Trophoblast cell (in vitro differentiated cells and primary cell): ENCODE data around the gene PIP4K2C.
A peak's percentile ranks its signal among the peaks of the same experiment; 100 is the strongest.

ENCODE experiments used
- DNase-seq, 2 donors: peaks; one replicate each; pipeline ENCODE4 v3.0.0-alpha.2; 2016
- H2AFZ ChIP-seq: 2 replicates; pipeline ENCODE4 v1.6.1; 2013; ENCODE audit warnings: low read length, moderate library complexity, mild to moderate bottlenecking; ENCODE audit not compliant: insufficient read depth, poor library complexity
- H2AK5ac ChIP-seq: 2 replicates; pipeline ENCODE4 v1.6.1; 2013; ENCODE audit warnings: mild to moderate bottlenecking, low read length
- H2BK120ac ChIP-seq: 2 replicates; pipeline ENCODE4 v1.6.1; 2013; ENCODE audit warnings: low read length, mild to moderate bottlenecking, moderate library complexity; ENCODE audit not compliant: insufficient read depth, poor library complexity
- H2BK12ac ChIP-seq: 2 replicates; pipeline ENCODE4 v1.6.1; 2013; ENCODE audit warnings: mild to moderate bottlenecking, low read length, moderate library complexity
- H2BK5ac ChIP-seq: 2 replicates; pipeline ENCODE4 v1.6.1; 2013; ENCODE audit warnings: low read length, low read depth, moderate library complexity, mild to moderate bottlenecking; ENCODE audit not compliant: poor library complexity
- H3K14ac ChIP-seq: 2 replicates; pipeline ENCODE4 v1.6.1; 2013; ENCODE audit warnings: mild to moderate bottlenecking, low read length
- H3K18ac ChIP-seq: 2 replicates; pipeline ENCODE4 v1.6.1; 2013; ENCODE audit warnings: mild to moderate bottlenecking, low read length
- H3K23ac ChIP-seq: 2 replicates; pipeline ENCODE4 v1.6.1; 2013; ENCODE audit warnings: low read length
- H3K27ac ChIP-seq: 2 replicates; pipeline ENCODE4 v1.5.1; 2013; ENCODE audit warnings: low read depth, mild to moderate bottlenecking, inconsistent platforms, low read length, moderate library complexity
- H3K27me3 ChIP-seq: 2 replicates; pipeline ENCODE4 v1.6.1; 2013; ENCODE audit warnings: inconsistent platforms, mild to moderate bottlenecking, low read length, moderate library complexity; ENCODE audit not compliant: insufficient read depth
- H3K36me3 ChIP-seq, 2 experiments: 1 replicate in 1 of 2; 2 replicates in 1 of 2; pipeline ENCODE4 v1.6.1; 2013; ENCODE audit warnings: low read length in 2 of 2, mild to moderate bottlenecking in 2 of 2, moderate library complexity in 1 of 2; ENCODE audit not compliant: insufficient read depth in 2 of 2, control insufficient read depth in 1 of 2
- H3K4ac ChIP-seq: 2 replicates; pipeline ENCODE4 v1.6.1; 2013; ENCODE audit warnings: low read depth, mild to moderate bottlenecking, low read length, moderate library complexity
- H3K4me1 ChIP-seq, 2 experiments: 1 replicate in 1 of 2; 2 replicates in 1 of 2; pipeline ENCODE4 v1.6.1; 2013; ENCODE audit warnings: low read length in 2 of 2, mild to moderate bottlenecking in 2 of 2, moderate library complexity in 1 of 2; ENCODE audit not compliant: insufficient read depth in 2 of 2, control insufficient read depth in 1 of 2
- H3K4me2 ChIP-seq: 2 replicates; pipeline ENCODE4 v1.6.1; 2013; ENCODE audit warnings: inconsistent platforms, mild to moderate bottlenecking, low read length, moderate library complexity
- H3K4me3 ChIP-seq: 2 replicates; pipeline ENCODE4 v1.5.1; 2013; ENCODE audit warnings: mild to moderate bottlenecking, low read depth, low read length, inconsistent platforms
- H3K79me1 ChIP-seq: one replicate; pipeline ENCODE4 v1.6.1; 2013; ENCODE audit warnings: low read length
- H3K79me2 ChIP-seq: 2 replicates; pipeline ENCODE4 v1.6.1; 2013; ENCODE audit warnings: low read length, mild to moderate bottlenecking; ENCODE audit not compliant: control insufficient read depth, insufficient read depth, poor library complexity
- H3K9ac ChIP-seq: 2 replicates; pipeline ENCODE4 v1.6.1; 2013; ENCODE audit warnings: mild to moderate bottlenecking, low read length
- H3K9me3 ChIP-seq: 2 replicates; pipeline ENCODE4 v1.6.1; 2013; ENCODE audit warnings: low read depth, mild to moderate bottlenecking, control low read depth, inconsistent platforms, low read length; ENCODE audit not compliant: insufficient read depth
- H4K12ac ChIP-seq: 2 replicates; pipeline ENCODE4 v1.6.1; 2013; ENCODE audit warnings: low read depth, mild to moderate bottlenecking, low read length, moderate library complexity
- H4K8ac ChIP-seq: 2 replicates; pipeline ENCODE4 v1.6.1; 2013; ENCODE audit warnings: low read depth, mild to moderate bottlenecking, low read length, moderate library complexity
- H4K91ac ChIP-seq: one replicate; pipeline ENCODE4 v1.6.1; 2013; ENCODE audit warnings: low read depth, mild to moderate bottlenecking, low read length, moderate library complexity
- WGBS: extraction: QIAGEN DNeasy Blood & Tissue Kit; methylation state at CpG from one replicate; pipeline ENCODE4 v1.1.7; 2013; ENCODE audit warnings: missing lambda C conversion rate; ENCODE audit not compliant: insufficient read length, insufficient coverage; ENCODE audit errors: extremely low coverage; 5-methylcytosine and 5-hydroxymethylcytosine counted together

Gene PIP4K2C

DNA sequence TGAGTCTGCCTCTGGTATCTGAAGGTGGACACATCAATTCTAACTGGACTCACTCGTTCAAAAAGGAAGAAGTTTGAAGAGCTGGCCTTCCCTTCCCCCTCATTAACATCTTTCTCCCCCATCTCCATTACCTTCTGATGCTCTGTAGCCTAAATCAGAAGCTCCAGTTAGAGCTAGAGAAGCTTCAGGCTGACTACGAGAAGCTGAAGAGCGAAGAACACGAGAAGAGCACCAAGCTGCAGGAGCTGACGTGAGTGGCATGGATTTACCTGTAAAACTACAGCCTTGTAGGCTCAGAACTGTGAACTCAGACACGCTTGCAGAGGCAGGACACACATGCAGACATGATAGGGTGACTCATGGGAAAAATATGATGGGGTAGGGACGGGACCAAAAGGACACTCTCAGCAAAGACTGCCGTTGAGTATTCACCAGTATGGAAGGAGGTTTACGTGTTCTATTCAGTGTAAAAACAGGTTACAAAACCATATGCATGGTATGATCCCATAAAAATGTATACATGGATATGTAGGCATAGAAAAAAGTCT, 14.3 kb upstream of the PIP4K2C start:
- H3K27ac ChIP-seq, result no peak overlapping the region
- no CpG with 5 or more reads among the region's 9 CpGs for WGBS

DNA sequence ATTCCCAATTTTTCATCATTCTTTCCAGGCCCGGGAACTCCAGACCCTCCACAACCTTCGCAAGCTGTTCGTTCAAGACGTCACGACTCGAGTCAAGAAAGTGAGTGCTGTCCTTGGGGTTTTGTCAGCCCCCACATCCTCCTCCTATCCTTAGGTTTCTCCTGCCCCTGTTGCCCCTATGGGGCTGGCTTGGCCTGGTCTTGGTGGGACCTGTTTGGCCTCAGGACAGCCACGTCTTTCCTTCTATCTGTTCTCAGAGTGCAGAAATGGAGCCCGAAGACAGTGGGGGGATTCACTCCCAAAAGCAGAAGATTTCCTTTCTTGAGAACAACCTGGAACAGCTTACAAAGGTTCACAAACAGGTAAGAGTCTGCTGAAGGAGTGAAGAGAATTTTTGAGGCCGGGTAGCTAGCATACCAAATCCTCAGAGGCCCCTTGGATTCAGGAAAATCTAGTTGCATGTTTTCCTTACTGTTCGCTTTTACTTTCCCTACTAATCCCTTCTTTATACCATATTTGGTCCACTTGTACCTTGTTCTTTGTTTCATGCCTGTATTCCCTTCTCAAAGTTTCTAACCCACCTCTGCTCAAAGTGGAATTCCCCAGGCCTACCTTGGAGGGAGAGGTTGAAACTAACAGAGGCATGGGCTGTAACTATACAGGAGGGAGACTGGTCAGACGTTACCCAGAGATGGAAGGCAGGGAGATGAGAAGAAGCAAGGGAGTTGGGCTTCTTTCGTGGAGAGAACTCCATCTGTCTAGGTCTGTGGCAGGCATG, 12.8 kb upstream of the PIP4K2C start:
- no peak for DNase-seq
- Histone ChIP-seq H3K14ac (no peak overlapping the region), H3K23ac (no peak overlapping the region), H3K4me3 (no peak overlapping the region), H4K12ac (no peak overlapping the region), H3K4ac (no peak overlapping the region), H2AFZ (no peak overlapping the region), H2BK5ac (no peak overlapping the region), H2BK120ac (no peak overlapping the region), H2AK5ac (no peak overlapping the region), H3K27ac (no peak overlapping the region), H3K36me3 (no peaks in the 10 kb centered on the region), H3K9ac (no peak overlapping the region), H4K8ac (no peak overlapping the region), H3K79me1 (no peaks in the 10 kb centered on the region), H2BK12ac (no peak overlapping the region), H3K79me2 (no peaks in the 10 kb centered on the region), H3K4me1 (no peaks in the 10 kb centered on the region), H3K27me3 (no peaks in the 10 kb centered on the region), H3K9me3 (no peaks in the 10 kb centered on the region), H3K4me2 (no peak overlapping the region), H4K91ac (no peak overlapping the region), H3K18ac (no peak overlapping the region)
- WGBS, result no CpG with 5 or more reads among the region's 12 CpGs

More for the DNA sequence above, 14.3 kb upstream of the PIP4K2C start:
- H3K36me3 ChIP-seq, result no peaks in the 10 kb centered on the region
- no peak overlapping the region for H2AFZ ChIP-seq
- no peak overlapping the region for H3K9ac ChIP-seq
- DNase-seq, result peak in 1 of 2 donors; percentile 24
- no peak overlapping the region for H4K12ac ChIP-seq
- H2BK120ac ChIP-seq, result no peak overlapping the region
- H3K14ac ChIP-seq, result no peak overlapping the region
- H3K4me2 ChIP-seq, result no peak overlapping the region
- H2AK5ac ChIP-seq, result no peak overlapping the region
- no peak overlapping the region for H3K4ac ChIP-seq
- H3K18ac ChIP-seq, result no peak overlapping the region
- H3K4me1 ChIP-seq, result no peaks in the 10 kb centered on the region
- H3K23ac ChIP-seq, result no peak overlapping the region
- H3K79me1 ChIP-seq, result no peaks in the 10 kb centered on the region
- H3K79me2 ChIP-seq, result no peaks in the 10 kb centered on the region
- no peaks in the 10 kb centered on the region for H3K27me3 ChIP-seq
- H2BK12ac ChIP-seq, result no peak overlapping the region
- peaks cover 3% of the 10 kb centered on the region for H3K9me3 ChIP-seq
- no peak overlapping the region for H4K8ac ChIP-seq
- no peak overlapping the region for H2BK5ac ChIP-seq
- no peak overlapping the region for H3K4me3 ChIP-seq
- no peak overlapping the region for H4K91ac ChIP-seq

DNA sequence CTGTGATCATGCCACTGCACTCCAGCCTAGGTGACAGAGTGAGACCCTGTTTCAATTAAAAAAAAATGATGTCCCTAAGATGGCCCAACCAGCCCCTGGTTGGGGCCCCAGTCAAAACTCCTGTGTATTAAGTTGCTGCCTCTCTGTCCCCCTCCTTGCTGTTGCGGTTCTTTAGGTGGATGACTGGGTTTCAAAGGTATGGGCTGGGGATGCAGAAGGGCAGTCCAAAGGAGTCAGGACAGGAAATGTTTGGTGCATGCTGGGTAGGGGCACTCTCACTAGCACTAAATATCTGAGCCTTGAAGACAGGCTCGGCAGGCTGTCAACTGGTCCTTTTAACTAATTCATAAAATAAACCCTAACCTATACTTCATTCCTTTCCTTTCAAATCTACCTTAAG, 12.0 kb upstream of the PIP4K2C start:
- DNase-seq, result no peak
- Histone ChIP-seq H2AK5ac (no peak overlapping the region), H3K27ac (no peak overlapping the region), H4K8ac (no peak overlapping the region), H3K79me2 (no peaks in the 10 kb centered on the region), H4K91ac (no peak overlapping the region), H3K14ac (no peak overlapping the region), H2BK12ac (no peak overlapping the region), H3K79me1 (no peaks in the 10 kb centered on the region), H3K9ac (no peak overlapping the region), H2BK5ac (no peak overlapping the region), H2BK120ac (no peak overlapping the region), H3K4me2 (no peak overlapping the region), H3K23ac (no peak overlapping the region), H3K4me1 (no peaks in the 10 kb centered on the region), H3K4ac (no peak overlapping the region), H3K18ac (no peak overlapping the region), H2AFZ (no peak overlapping the region), H3K27me3 (no peaks in the 10 kb centered on the region), H3K36me3 (no peaks in the 10 kb centered on the region), H3K9me3 (no peaks in the 10 kb centered on the region), H4K12ac (no peak overlapping the region), H3K4me3 (no peak overlapping the region)
- WGBS, result no CpG with 5 or more reads among the region's 2 CpGs

DNA sequence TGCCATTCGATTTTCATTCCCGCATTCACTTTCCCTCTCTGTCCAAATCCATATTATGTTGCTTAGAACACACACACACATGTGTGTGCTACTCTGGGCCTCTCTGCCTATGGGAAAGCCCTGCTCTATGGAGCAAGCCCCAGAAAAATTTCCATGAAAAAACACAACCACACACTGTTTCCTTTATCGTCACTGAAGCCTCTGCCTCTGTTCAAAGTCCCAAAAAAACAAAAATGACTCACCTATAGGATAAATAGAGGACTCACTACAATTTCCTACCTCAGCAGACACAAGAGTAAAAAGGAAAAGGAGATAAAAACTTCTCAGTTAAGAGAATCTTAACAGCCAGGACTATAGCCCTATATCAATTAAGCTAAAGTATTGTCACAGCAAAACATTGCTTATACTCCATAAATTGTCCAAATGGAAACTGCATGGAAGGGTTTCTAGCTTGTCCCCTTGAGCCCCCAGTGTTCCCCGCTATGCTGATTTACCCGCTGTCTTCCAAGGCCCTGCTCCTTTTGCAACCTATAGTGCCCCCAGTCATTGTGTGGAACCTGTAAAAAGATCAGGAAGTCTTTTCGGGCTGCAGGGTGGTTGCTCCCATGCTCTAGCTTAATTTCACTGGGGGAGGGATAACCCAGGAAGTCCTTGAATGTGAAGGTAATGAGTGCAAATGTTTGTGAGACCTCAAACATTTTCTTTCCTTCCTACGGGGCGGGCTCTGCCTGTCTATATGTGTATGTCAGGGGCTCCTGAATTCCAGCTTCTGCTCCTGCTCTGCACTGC, 11.1 kb upstream of the PIP4K2C start:
- Histone ChIP-seq H3K79me1 (no peaks in the 10 kb centered on the region), H3K36me3 (no peaks in the 10 kb centered on the region), H3K27me3 (no peaks in the 10 kb centered on the region), H2AFZ (no peak overlapping the region), H3K4me2 (no peak overlapping the region), H2BK120ac (no peak overlapping the region), H3K23ac (no peak overlapping the region), H3K9me3 (no peaks in the 10 kb centered on the region), H3K14ac (no peak overlapping the region), H3K79me2 (no peaks in the 10 kb centered on the region), H4K91ac (no peak overlapping the region), H3K27ac (no peak overlapping the region), H3K18ac (no peak overlapping the region), H2BK12ac (no peak overlapping the region), H3K4ac (no peak overlapping the region), H3K9ac (no peak overlapping the region), H4K8ac (no peak overlapping the region), H3K4me3 (no peak overlapping the region), H2BK5ac (no peak overlapping the region), H3K4me1 (no peaks in the 10 kb centered on the region), H2AK5ac (no peak overlapping the region), H4K12ac (no peak overlapping the region)
- no CpG with 5 or more reads among the region's 8 CpGs for WGBS
- no peak for DNase-seq
